ENCODE results near the gene CTIF.

CTIF gene

GRCh38 chr18:48533340-48534070, 5.3 kb upstream of the CTIF start:
- no peak for DNase-seq

- no peak for DNase-seq
Measured at GRCh38 chr18:48534364-48534763, 4.5 kb upstream of the CTIF start.

GRCh38 chr18:48535956-48536355, 2.9 kb upstream of the CTIF start:
- DNase-seq = no peak

- DNase-seq = no peak
Measured at GRCh38 chr18:48536516-48536915, 2.3 kb upstream of the CTIF start.

- DNase-seq = peak; percentile 38
Measured at GRCh38 chr18:48539406-48540250, 797 bp downstream of the CTIF start.

- peak; percentile 16 for DNase-seq
Measured at GRCh38 chr18:48540251-48541025, 1.6 kb downstream of the CTIF start.

- peak; percentile 9 for DNase-seq
Measured at GRCh38 chr18:48541026-48541746, 2.4 kb downstream of the CTIF start.

- no peak for DNase-seq
Measured at GRCh38 chr18:48541747-48542400, 3.0 kb downstream of the CTIF start.

GRCh38 chr18:48542513-48543181, 3.8 kb downstream of the CTIF start:
- no peak for DNase-seq

- DNase-seq = no peak
Measured at GRCh38 chr18:48543228-48543627, 4.4 kb downstream of the CTIF start.

- no peak for DNase-seq
Measured at GRCh38 chr18:48544116-48544515, 5.3 kb downstream of the CTIF start.

GRCh38 chr18:48544661-48545415, 6.0 kb downstream of the CTIF start:
- no peak for DNase-seq

- DNase-seq = no peak
Measured at GRCh38 chr18:48545757-48546321, 7.0 kb downstream of the CTIF start.

GRCh38 chr18:48546396-48546795, 7.6 kb downstream of the CTIF start:
- DNase-seq = no peak

GRCh38 chr18:48547531-48547981, 8.7 kb downstream of the CTIF start:
- DNase-seq = no peak

- DNase-seq = peak; percentile 33
Measured at GRCh38 chr18:48548011-48548771, 9.4 kb downstream of the CTIF start.

- no peak for DNase-seq
Measured at GRCh38 chr18:48548921-48549320, 10.1 kb downstream of the CTIF start.

- DNase-seq = no peak
Measured at GRCh38 chr18:48550101-48550729, 11.4 kb downstream of the CTIF start.

GRCh38 chr18:48551100-48551499, 12.3 kb downstream of the CTIF start:
- DNase-seq = no peak
